Upper lobe of left lung (tissue), 6 donors: ENCODE measurements around the gene STEAP4. TPM values are rescaled to one million over a fixed set of nuclear protein-coding genes. Genes with fewer than 3 reads are reported as not detected.

ENCODE experiments used
- ATAC-seq, 2 donors: fragments of 200-7000 bp; cut with Tn5 transposase; one replicate each; pipeline ENCODE4 v1.9.1; 2022; ENCODE audit warnings: mild to moderate bottlenecking in 2 of 2, moderate library complexity in 2 of 2; ENCODE audit not compliant: low FRiP score in 2 of 2
- DNase-seq, 2 donors: peaks; one replicate each; pipeline ENCODE4 v3.0.0-alpha.2; 2019 to 2020
- H3K27ac ChIP-seq, 4 donors: fragments of 200-600 bp; sonication (generic); one replicate each; pipeline ENCODE4 v1.5.1; 2016 to 2019
- H3K27me3 ChIP-seq, 4 donors: fragments of 200-600 bp; sonication (generic); one replicate each; pipeline ENCODE4 v1.5.1; 2017 to 2019
- H3K36me3 ChIP-seq, 4 donors: fragments of 200-600 bp; sonication (generic); one replicate each; pipeline ENCODE4 v1.5.1; 2016 to 2019
- H3K4me1 ChIP-seq, 4 donors: fragments of 200-600 bp; sonication (generic); one replicate each; pipeline ENCODE4 v1.5.1; 2018 to 2019
- H3K4me3 ChIP-seq, 4 donors: fragments of 200-600 bp; sonication (generic); one replicate each; pipeline ENCODE4 v1.5.1; 2017 to 2019; ENCODE audit warnings: mild to moderate bottlenecking in 2 of 4, moderate library complexity in 1 of 4
- H3K9me3 ChIP-seq, 4 donors: fragments of 200-600 bp; sonication (generic); one replicate each; pipeline ENCODE4 v1.5.1; 2018 to 2019
- CTCF ChIP-seq, 6 experiments: fragments of 450-650 bp in 4 of 6; fragments of 200-600 bp in 2 of 6; sonication (generic) in 2 of 6; IDR thresholded peaks; one replicate each; pipeline ENCODE4 v1.5.1; 2016 to 2019; ENCODE audit warnings: antibody characterized with exemption in 6 of 6
- EP300 ChIP-seq, 4 donors: sonication (generic); formaldehyde crosslinking; IDR thresholded peaks; one replicate each; pipeline ENCODE4 v1.5.1; 2017; ENCODE audit warnings: antibody characterized with exemption in 4 of 4, control low read depth in 2 of 4
- POLR2A ChIP-seq, 4 donors: fragments of 450-650 bp; IDR thresholded peaks; one replicate each; pipeline ENCODE4 v1.5.1; 2016 to 2017; ENCODE audit warnings: antibody characterized with exemption in 4 of 4, mild to moderate bottlenecking in 2 of 4
- POLR2AphosphoS5 ChIP-seq, 2 donors: sonication (generic); formaldehyde crosslinking; IDR thresholded peaks; one replicate each; pipeline ENCODE4 v1.5.1; 2017; ENCODE audit warnings: antibody characterized with exemption in 2 of 2
- WGBS, 2 donors: methylation state at CpG; one replicate each; pipeline ENCODE4 v1.1.5; 2017 to 2018; 5-methylcytosine and 5-hydroxymethylcytosine counted together
- total RNA-seq, 6 donors: library from RNA; depleted of rRNA in 4 of 6; stranded (reverse); fragments of >200 nt in 4 of 6; gene quantifications; one replicate each; pipeline versions ENCODE4 v1.1.0 to v1.2.1, GENCODE V29; 2016 to 2021
- donor health status: DM: no; HTN: no; CAD: no; lungs with moderate emphysema.
- donor health status: DM: no; HTN: yes; CAD: no; lungs with severe emphysema.

STEAP4 gene
- total RNA-seq, 6 donors from 2014 or later: 11.5 to 81.8 (median 54.8) TPM

GRCh38 chr7:88315522-88315921 lies 8.8 kb upstream of the STEAP4 start:
- Histone ChIP-seq H3K4me3 (no peak overlapping the region), H3K27me3 (no peaks in the 10 kb centered on the region), H3K27ac (no peak overlapping the region), H3K9me3 (no peaks in the 10 kb centered on the region), H3K36me3 (no peaks in the 10 kb centered on the region), H3K4me1 (peaks cover 7 to 19% (median 14%) of the 10 kb centered on the region in 4 donors)
- TF ChIP-seq EP300 (IDR thresholded peaks at IDR 0.05): no peak
- no peak for TF ChIP-seq POLR2A (IDR thresholded peaks at IDR 0.05)
- no peak for TF ChIP-seq POLR2AphosphoS5 (IDR thresholded peaks at IDR 0.05)
- no peak for TF ChIP-seq CTCF (IDR thresholded peaks at IDR 0.05)
- 57 to 61% methylated on average over 2 of the region's 2 CpGs for WGBS, 2 donors
- no peak for DNase-seq
- ATAC-seq: no peak

- no peak for TF ChIP-seq POLR2A (IDR thresholded peaks at IDR 0.05)
- Histone ChIP-seq H3K27ac (no peak overlapping the region), H3K36me3 (no peaks in the 10 kb centered on the region), H3K27me3 (no peaks in the 10 kb centered on the region), H3K4me3 (no peak overlapping the region), H3K9me3 (no peaks in the 10 kb centered on the region), H3K4me1 (peaks cover 7 to 19% (median 14%) of the 10 kb centered on the region in 4 donors)
- 18 to 20% methylated on average over 4 of the region's 4 CpGs for WGBS, 2 donors
- no peak for DNase-seq
- peak; percentile 28 to 60 for ATAC-seq
Observed at GRCh38 chr7:88314061-88314491, 7.4 kb upstream of the STEAP4 start.

- H3K9me3 ChIP-seq: no peaks in the 10 kb centered on the region
- no peak for DNase-seq
- H3K4me3 ChIP-seq: no peak overlapping the region
- H3K4me1 ChIP-seq: peaks cover 3 to 24% (median 14%) of the 10 kb centered on the region in 4 donors
- ATAC-seq: peak in 1 of 2 donors; percentile 86
- H3K36me3 ChIP-seq: no peaks in the 10 kb centered on the region
- no peaks in the 10 kb centered on the region for H3K27me3 ChIP-seq
- 64 to 68% methylated on average over 3 of the region's 3 CpGs for WGBS, 2 donors
- no peak overlapping the region for H3K27ac ChIP-seq
- TF ChIP-seq POLR2A (IDR thresholded peaks at IDR 0.05) (no peak), POLR2AphosphoS5 (IDR thresholded peaks at IDR 0.05) (no peak), EP300 (IDR thresholded peaks at IDR 0.05) (no peak), CTCF (IDR thresholded peaks at IDR 0.05) (no peak)
Observed at GRCh38 chr7:88312061-88312663, 5.5 kb upstream of the STEAP4 start.

GRCh38 chr7:88311675-88312036 lies 5.0 kb upstream of the STEAP4 start:
- Histone ChIP-seq H3K36me3 (no peaks in the 10 kb centered on the region), H3K9me3 (no peaks in the 10 kb centered on the region), H3K4me1 (peaks cover 3 to 27% (median 17%) of the 10 kb centered on the region in 4 donors), H3K4me3 (no peak overlapping the region), H3K27me3 (no peaks in the 10 kb centered on the region), H3K27ac (peak overlapping the region in 1 of 4 donors; percentile 9)
- DNase-seq (no peak), ATAC-seq (no peak)
- TF ChIP-seq POLR2A (IDR thresholded peaks at IDR 0.05): no peak
- TF ChIP-seq CTCF (IDR thresholded peaks at IDR 0.05): no peak
- no peak for TF ChIP-seq POLR2AphosphoS5 (IDR thresholded peaks at IDR 0.05)
- TF ChIP-seq EP300 (IDR thresholded peaks at IDR 0.05): no peak
- WGBS, 2 donors: 59 to 69% methylated on average over 1 of the region's 1 CpG

GRCh38 chr7:88310956-88311674 lies 4.4 kb upstream of the STEAP4 start:
- Histone ChIP-seq H3K36me3 (no peaks in the 10 kb centered on the region), H3K4me3 (no peak overlapping the region), H3K4me1 (peaks cover 3 to 32% (median 22%) of the 10 kb centered on the region in 4 donors), H3K27me3 (no peaks in the 10 kb centered on the region), H3K9me3 (no peaks in the 10 kb centered on the region), H3K27ac (peak overlapping the region in 1 of 4 donors; percentile 9)
- no peak for ATAC-seq
- 79 to 89% methylated on average over 4 of the region's 4 CpGs for WGBS, 2 donors
- no peak for DNase-seq
- TF ChIP-seq POLR2A (IDR thresholded peaks at IDR 0.05) (no peak), POLR2AphosphoS5 (IDR thresholded peaks at IDR 0.05) (no peak), CTCF (IDR thresholded peaks at IDR 0.05) (no peak), EP300 (IDR thresholded peaks at IDR 0.05) (no peak)
